A549 (cell line): Measurements from ENCODE around the gene FAM181A. TPM values are rescaled to one million over a fixed set of nuclear protein-coding genes. Genes with fewer than 3 reads are reported as not detected.

Experiments
- ATAC-seq, 2 experiments: fragments of 200-7000 bp in 1 of 2; fragments of >200 bp in 1 of 2; cut with Nextera tagmentation in 1 of 2; cut with Tn5 transposase in 1 of 2; 3 replicates each; pipeline versions ENCODE4 v1.8.0 to v1.9.1; 2018 to 2020; ENCODE audit warnings: mild to moderate bottlenecking in 1 of 2, moderate library complexity in 1 of 2
- CTCF ChIA-PET: fragments of 300-600 bp; sonication (Branson Sonifier 250); formaldehyde crosslinking; extraction: SDS; loops from one replicate; lab custom pipeline; 2021; ENCODE audit warnings: antibody characterized with exemption, inconsistent platforms; lab: Yijun Ruan, JAX
- POLR2A ChIA-PET: fragments of 350-600 bp; formaldehyde crosslinking; extraction: SDS; loops from one replicate; lab custom pipeline; 2021; ENCODE audit warnings: antibody characterized with exemption, inconsistent platforms; lab: Yijun Ruan, JAX
- DNase-seq, 2 experiments: peaks; one replicate each; pipeline versions ENCODE4 v3.0.0 to v3.0.0-alpha.2; 2011 to 2016; ENCODE audit warnings: low read depth in 1 of 2, low spot score in 1 of 2
- FAIRE-seq: peaks from 2 replicates; lab custom pipeline; 2011; peaks lifted over from hg19 to GRCh38; lab: Jason Lieb, UNC
- H3K27ac ChIP-seq, 2 experiments: fragments of >200 bp; sonication (Bioruptor Twin); formaldehyde crosslinking; 3 replicates each; pipeline ENCODE4 v1.5.1; 2016 to 2017
- H3K4me1 ChIP-seq: fragments of >200 bp; sonication (Bioruptor Twin); formaldehyde crosslinking; 3 replicates; pipeline ENCODE4 v1.6.1; 2016
- H3K4me2 ChIP-seq: fragments of >200 bp; sonication (Bioruptor Twin); formaldehyde crosslinking; 3 replicates; pipeline ENCODE4 v1.6.1; 2016
- H3K4me3 ChIP-seq: fragments of >200 bp; sonication (Bioruptor Twin); formaldehyde crosslinking; 3 replicates; pipeline ENCODE4 v1.5.1; 2016
- H3K9me3 ChIP-seq: fragments of >200 bp; sonication (Bioruptor Twin); formaldehyde crosslinking; 3 replicates; pipeline ENCODE4 v1.6.1; 2016
- BCL3 ChIP-seq: fragments of >200 bp; sonication (Bioruptor Twin); formaldehyde crosslinking; IDR thresholded peaks from 3 replicates; pipeline ENCODE4 v1.6.1; 2016
- BHLHE40 ChIP-seq: IDR thresholded peaks from 2 replicates; pipeline ENCODE4 v1.6.1; 2012; ENCODE audit warnings: low read depth, low read length, inconsistent platforms
- CBX2 ChIP-seq: fragments of 200-600 bp; sonication (generic); IDR thresholded peaks from 2 replicates; pipeline ENCODE4 v1.6.1; 2016; ENCODE audit warnings: low read depth, mild to moderate bottlenecking, borderline replicate concordance
- CHD2 ChIP-seq: fragments of 150-350 bp; IDR thresholded peaks from 2 replicates; pipeline ENCODE4 v1.6.1; 2014; ENCODE audit warnings: low read length; ENCODE audit not compliant: partially characterized antibody
- CHD4 ChIP-seq: fragments of 200-600 bp; sonication (generic); IDR thresholded peaks from 2 replicates; pipeline ENCODE4 v1.6.1; 2016; ENCODE audit warnings: antibody characterized with exemption, mild to moderate bottlenecking, borderline replicate concordance
- CTCF ChIP-seq: fragments of >200 bp; sonication (Bioruptor Twin); formaldehyde crosslinking; IDR thresholded peaks from 3 replicates; pipeline ENCODE4 v1.5.1; 2016
- EHF ChIP-seq: fragments of 250-450 bp; sonication (Bioruptor Pico); IDR thresholded peaks from 2 replicates; pipeline ENCODE4 v1.5.0; 2020; ENCODE audit warnings: mild to moderate bottlenecking
- ELK1 ChIP-seq: fragments of 150-350 bp; IDR thresholded peaks from 2 replicates; pipeline ENCODE4 v1.6.1; 2014; ENCODE audit warnings: low read depth, mild to moderate bottlenecking, low read length
- ESRRA ChIP-seq: fragments of 150-350 bp; IDR thresholded peaks from 2 replicates; pipeline ENCODE4 v1.6.1; 2014; ENCODE audit warnings: mild to moderate bottlenecking, low read length, borderline replicate concordance
- FOXS1 ChIP-seq: fragments of 250-450 bp; sonication (Bioruptor Pico); IDR thresholded peaks from 2 replicates; pipeline ENCODE4 v1.5.0; 2020; ENCODE audit warnings: mild to moderate bottlenecking, moderate library complexity
- HOXA7 ChIP-seq: fragments of 250-450 bp; sonication (Bioruptor Pico); IDR thresholded peaks from 2 replicates; pipeline ENCODE4 v1.5.0; 2020; ENCODE audit warnings: mild to moderate bottlenecking, moderate library complexity
- JUNB ChIP-seq: fragments of >200 bp; sonication (Bioruptor Twin); formaldehyde crosslinking; IDR thresholded peaks from 2 replicates; pipeline ENCODE4 v1.6.1; 2016
- KDM1A ChIP-seq: fragments of 200-600 bp; sonication (generic); IDR thresholded peaks from 2 replicates; pipeline ENCODE4 v1.6.1; 2016; ENCODE audit warnings: low read depth, mild to moderate bottlenecking
- MAFK ChIP-seq: fragments of 450-650 bp; IDR thresholded peaks from 2 replicates; pipeline ENCODE4 v1.6.1; 2014; ENCODE audit not compliant: partially characterized antibody
- MAX ChIP-seq: IDR thresholded peaks from 2 replicates; pipeline ENCODE4 v1.6.1; 2012
- MAZ ChIP-seq: fragments of 150-350 bp; IDR thresholded peaks from 2 replicates; pipeline ENCODE4 v1.6.1; 2014; ENCODE audit warnings: antibody characterized with exemption, low read depth, low read length, borderline replicate concordance
- PBX3 ChIP-seq: IDR thresholded peaks from 2 replicates; pipeline ENCODE4 v1.6.1; 2012
- PHF8 ChIP-seq: fragments of 200-600 bp; sonication (generic); IDR thresholded peaks from 2 replicates; pipeline ENCODE4 v1.6.1; 2016; ENCODE audit warnings: low read depth, mild to moderate bottlenecking, antibody characterized with exemption, moderate library complexity, borderline replicate concordance
- POLR2AphosphoS2 ChIP-seq: conservative IDR thresholded peaks from 2 replicates; pipeline ENCODE4 v1.6.1; 2012; ENCODE audit warnings: low read length, improper control_type of control experiment, inconsistent platforms
- RAD21 ChIP-seq, 2 experiments: fragments of >200 bp in 1 of 2; sonication (Bioruptor Twin) in 1 of 2; formaldehyde crosslinking in 1 of 2; IDR thresholded peaks in 1 of 2; conservative IDR thresholded peaks in 1 of 2; 2 replicates in 1 of 2; 3 replicates in 1 of 2; pipeline ENCODE4 v1.6.1; 2012 to 2018; ENCODE audit warnings: inconsistent platforms in 1 of 2
- RCOR1 ChIP-seq: fragments of 150-350 bp; IDR thresholded peaks from 2 replicates; pipeline ENCODE4 v1.6.1; 2014; ENCODE audit warnings: antibody characterized with exemption, low read length, low read depth
- REST ChIP-seq: fragments of 200-600 bp; sonication (generic); IDR thresholded peaks from 2 replicates; pipeline ENCODE4 v1.6.1; 2016; ENCODE audit warnings: antibody characterized with exemption, mild to moderate bottlenecking, moderate library complexity
- RFX5 ChIP-seq: fragments of 450-650 bp; IDR thresholded peaks from 2 replicates; pipeline ENCODE4 v1.7.1; 2014; ENCODE audit warnings: antibody characterized with exemption, mild to moderate bottlenecking, moderate library complexity
- SMC3 ChIP-seq: fragments of >200 bp; sonication (Bioruptor Twin); formaldehyde crosslinking; IDR thresholded peaks from 3 replicates; pipeline ENCODE4 v1.6.1; 2018; ENCODE audit warnings: inconsistent platforms
- SREBF2 ChIP-seq: fragments of 450-650 bp; IDR thresholded peaks from 2 replicates; pipeline ENCODE4 v1.6.1; 2014; ENCODE audit warnings: mild to moderate bottlenecking, moderate library complexity
- TFCP2L1 ChIP-seq: fragments of 250-450 bp; sonication (Bioruptor Pico); IDR thresholded peaks from 2 replicates; pipeline ENCODE4 v1.5.0; 2021; ENCODE audit warnings: mild to moderate bottlenecking
- ZNF302 ChIP-seq: fragments of 250-450 bp; sonication (Bioruptor Pico); IDR thresholded peaks from 2 replicates; pipeline ENCODE4 v1.9.0; 2021; ENCODE audit warnings: inconsistent platforms, mild to moderate bottlenecking, moderate library complexity
- ZSCAN20 ChIP-seq: fragments of 250-450 bp; sonication (Bioruptor Pico); IDR thresholded peaks from 2 replicates; pipeline ENCODE4 v1.8.0; 2022; ENCODE audit warnings: mild to moderate bottlenecking, moderate library complexity
- WGBS: methylation state at CpG from one replicate; pipeline ENCODE4 v1.1.6; 2017; ENCODE audit errors: missing lambda C conversion rate; 5-methylcytosine and 5-hydroxymethylcytosine counted together
- polyA plus RNA-seq, 4 experiments: library from polyadenylated mRNA; depleted of rRNA in 3 of 4; stranded (reverse); fragments of >200 nt; fragmentation: RNase III in 1 of 4; extraction: RNeasy Plus Mini Kit Qiagen cat#74134 plus additional on column Dnase treatment in 1 of 4; gene quantifications; 2 replicates in 3 of 4; 3 replicates in 1 of 4; pipeline ENCODE4 v1.2.3, GENCODE V29; 2011 to 2017

Gene FAM181A
- polyA plus RNA-seq, 2 of the 4 experiments (the other 2 are of a cell fraction): not detected

- Histone ChIP-seq H3K4me2 (no peak overlapping the region), H3K27ac (no peak overlapping the region), H3K4me1 (no peaks in the 10 kb centered on the region), H3K4me3 (no peak overlapping the region), H3K9me3 (no peaks in the 10 kb centered on the region)
- ChIA-PET CTCF (interaction anchor here (29.6 kb wide), 1 partner anchor 38 kb away, joined by 601 read pairs; the partner anchor contains the start of gene ASB2), POLR2A (no interaction called here)
- ATAC-seq (0 out of 6 replicates have a peak, but pooled peaks of 1 of the 2 experiments have one; percentile 13), FAIRE-seq (no peak), DNase-seq (no peak)
- 46% methylated on average over 7 of the region's 13 CpGs for WGBS
- TF ChIP-seq JUNB: no peak
- no peak for TF ChIP-seq ELK1
- no peak for TF ChIP-seq CHD4
- TF ChIP-seq RFX5: no peak
- no peak for TF ChIP-seq KDM1A
- no peak for TF ChIP-seq RAD21 (conservative IDR thresholded peaks at IDR 0.05 in 1 of 2, IDR thresholded peaks at IDR 0.05 in 1 of 2)
- TF ChIP-seq ESRRA: no peak
- no peak for TF ChIP-seq MAZ
- TF ChIP-seq RCOR1: no peak
- no peak for TF ChIP-seq PHF8
- TF ChIP-seq TFCP2L1 (CRISPR knock-in tag): no peak
- no peak for TF ChIP-seq MAFK
- no peak for TF ChIP-seq PBX3
- TF ChIP-seq SREBF2: no peak
- no peak for TF ChIP-seq REST
Measured at GRCh38 chr14:93929048-93929535, 1.9 kb downstream of the FAM181A start.

GRCh38 chr14:93929657-93930056 is 2.5 kb downstream of the FAM181A start:
- CTCF ChIA-PET: interaction anchor here (2.5 to 29.6 kb wide), 2 partner anchors 10 to 38 kb away, joined by 10 to 601 read pairs; partner anchors contain the start of gene ASB2
- H3K4me3 ChIP-seq: no peak overlapping the region
- no peak overlapping the region for H3K27ac ChIP-seq
- DNase-seq (no peak), ATAC-seq (no peak)
- TF ChIP-seq CTCF: no peak
- no peak for TF ChIP-seq CBX2
- TF ChIP-seq ZSCAN20: no peak
- no peak for TF ChIP-seq SMC3
- TF ChIP-seq RFX5: no peak
- TF ChIP-seq BHLHE40: no peak
- TF ChIP-seq FOXS1 (CRISPR knock-in tag): no peak
- no peak for TF ChIP-seq MAX
- TF ChIP-seq JUNB: no peak
- no peak for TF ChIP-seq EHF (CRISPR knock-in tag)
- TF ChIP-seq HOXA7 (CRISPR knock-in tag): no peak
- no peak for TF ChIP-seq CHD4
- no peak for TF ChIP-seq BCL3
- no peak for TF ChIP-seq POLR2AphosphoS2
- TF ChIP-seq CHD2: no peak
- TF ChIP-seq ESRRA: no peak
- no peak for TF ChIP-seq ZNF302 (CRISPR knock-in tag)
- TF ChIP-seq TFCP2L1 (CRISPR knock-in tag): no peak
- TF ChIP-seq PHF8: no peak
- TF ChIP-seq RCOR1: no peak
- TF ChIP-seq, all 56 proteins: peak for 0
- POLR2A ChIA-PET: no interaction called here
- no peak for FAIRE-seq
- Histone ChIP-seq H3K4me2 (no peak overlapping the region), H3K4me1 (no peaks in the 10 kb centered on the region), H3K9me3 (no peaks in the 10 kb centered on the region)
- 56% methylated on average over 9 of the region's 11 CpGs for WGBS
